Measurements from ENCODE around the gene VLDLR. TPM values are rescaled to one million over a fixed set of nuclear protein-coding genes. Genes with fewer than 3 reads are reported as not detected.

VLDLR gene
- total RNA-seq, 4 donors from 2014 or later: 1.6 to 9.6 (median 3.2) TPM

DNA sequence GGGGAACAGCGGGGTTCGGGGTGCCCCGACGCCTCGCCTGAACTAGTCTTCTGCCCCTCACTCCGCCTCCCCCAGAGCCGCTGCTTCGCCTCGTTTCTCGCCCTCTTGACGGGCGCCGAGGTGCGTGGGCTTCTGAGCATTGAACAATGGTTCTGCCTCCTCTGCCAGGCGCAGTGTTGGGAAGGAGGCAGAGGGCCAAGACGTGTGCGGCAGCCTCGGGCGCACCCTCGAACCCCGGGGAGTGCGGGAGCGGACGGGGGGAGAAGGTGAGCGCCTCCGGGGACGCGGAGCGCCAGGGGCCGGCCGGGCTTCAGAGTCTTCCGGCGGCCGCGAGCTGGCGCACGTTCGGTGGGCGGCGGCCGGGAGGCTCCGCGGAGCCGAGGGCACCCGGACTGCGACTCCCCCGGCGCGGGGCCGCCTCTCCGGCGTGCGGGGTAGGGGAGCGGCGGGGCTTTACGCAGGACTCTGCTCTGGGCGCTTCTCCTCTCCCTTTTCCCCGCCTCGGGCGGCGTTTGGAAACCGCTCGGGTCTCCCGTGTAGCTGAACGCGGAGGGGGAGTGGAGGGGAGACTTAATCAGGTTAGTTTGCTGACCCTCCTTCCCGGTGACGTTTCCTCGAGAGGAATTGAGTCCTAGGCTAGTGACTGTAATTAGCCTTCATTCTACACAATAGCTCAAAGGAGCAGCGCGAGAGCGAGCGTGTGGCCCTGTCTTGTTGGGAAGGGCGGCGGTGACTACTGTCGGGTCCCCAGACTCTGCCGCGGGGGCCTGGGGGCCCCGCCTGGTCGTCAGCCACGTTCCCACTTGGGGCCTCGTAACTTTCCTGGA, 1.1 kb downstream of the VLDLR start:
- intact Hi-C loops (cut with DNase I; ENCODE audit: low total_unique reads): no loop called here
- H3K4me3 ChIP-seq (ENCODE audit: low read depth, poor library complexity, severe bottlenecking): peak overlapping the region; percentile 54
- TF ChIP-seq, protein P1, sequence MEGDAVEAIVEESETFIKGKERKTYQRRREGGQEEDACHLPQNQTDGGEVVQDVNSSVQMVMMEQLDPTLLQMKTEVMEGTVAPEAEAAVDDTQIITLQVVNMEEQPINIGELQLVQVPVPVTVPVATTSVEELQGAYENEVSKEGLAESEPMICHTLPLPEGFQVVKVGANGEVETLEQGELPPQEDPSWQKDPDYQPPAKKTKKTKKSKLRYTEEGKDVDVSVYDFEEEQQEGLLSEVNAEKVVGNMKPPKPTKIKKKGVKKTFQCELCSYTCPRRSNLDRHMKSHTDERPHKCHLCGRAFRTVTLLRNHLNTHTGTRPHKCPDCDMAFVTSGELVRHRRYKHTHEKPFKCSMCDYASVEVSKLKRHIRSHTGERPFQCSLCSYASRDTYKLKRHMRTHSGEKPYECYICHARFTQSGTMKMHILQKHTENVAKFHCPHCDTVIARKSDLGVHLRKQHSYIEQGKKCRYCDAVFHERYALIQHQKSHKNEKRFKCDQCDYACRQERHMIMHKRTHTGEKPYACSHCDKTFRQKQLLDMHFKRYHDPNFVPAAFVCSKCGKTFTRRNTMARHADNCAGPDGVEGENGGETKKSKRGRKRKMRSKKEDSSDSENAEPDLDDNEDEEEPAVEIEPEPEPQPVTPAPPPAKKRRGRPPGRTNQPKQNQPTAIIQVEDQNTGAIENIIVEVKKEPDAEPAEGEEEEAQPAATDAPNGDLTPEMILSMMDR (IDR thresholded peaks at IDR 0.05): no peak
- no peak for TF ChIP-seq POLR2A (IDR thresholded peaks at IDR 0.05)
- DNase-seq (ENCODE audit: low spot score in 2 of 2): peak in 1 of 2 donors; percentile 84
- WGBS, 2 donors: 1% methylated on average over 26 to 51 of the region's 82 CpGs

DNA sequence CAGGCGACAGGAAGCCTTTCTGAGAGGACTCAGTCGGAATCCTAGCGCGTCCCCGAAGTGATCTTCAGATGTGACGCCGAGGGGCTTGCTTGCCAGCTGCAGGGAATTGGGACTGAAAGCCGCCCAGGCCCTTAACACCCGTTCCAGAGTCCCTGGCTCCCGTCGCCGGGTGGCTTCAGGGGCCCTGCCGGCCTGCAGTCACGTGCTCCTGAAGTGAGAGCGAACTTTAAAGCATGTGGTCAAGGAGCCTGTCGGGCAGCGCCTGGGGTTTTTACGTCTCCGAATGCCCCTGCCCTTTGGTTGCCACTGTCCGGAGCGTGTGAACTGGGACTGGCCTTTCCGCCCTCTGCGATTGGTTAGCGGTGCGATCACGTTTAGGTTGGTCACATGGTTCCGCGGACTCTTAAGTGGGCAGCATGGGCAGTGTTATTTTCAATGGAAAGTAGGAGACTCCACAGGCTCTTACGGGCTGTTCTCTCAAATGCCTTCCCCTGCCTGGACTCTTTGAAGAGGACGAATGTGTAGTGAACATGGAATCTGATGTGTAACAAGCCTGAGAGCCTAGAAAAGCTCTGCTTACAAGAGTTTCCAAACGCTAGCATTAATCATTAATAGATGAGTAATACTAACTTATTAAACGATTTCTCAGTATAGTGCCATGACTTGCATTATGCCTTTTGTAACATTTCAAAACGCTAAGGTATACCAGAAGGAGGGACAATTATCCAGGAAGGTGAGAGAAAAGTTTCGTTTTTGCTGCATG, 1.9 kb downstream of the VLDLR start:
- intact Hi-C loops (cut with DNase I; ENCODE audit: low total_unique reads): no loop called here
- no peak for TF ChIP-seq POLR2A (IDR thresholded peaks at IDR 0.05)
- TF ChIP-seq, protein P1 (IDR thresholded peaks at IDR 0.05): no peak
- H3K4me3 ChIP-seq (ENCODE audit: low read depth, poor library complexity, severe bottlenecking): peak overlapping the region; percentile 54
- 14 to 19% methylated on average over 27 of the region's 34 CpGs for WGBS, 2 donors
- DNase-seq (ENCODE audit: low spot score in 2 of 2): peak; percentile 19 to 84

DNA sequence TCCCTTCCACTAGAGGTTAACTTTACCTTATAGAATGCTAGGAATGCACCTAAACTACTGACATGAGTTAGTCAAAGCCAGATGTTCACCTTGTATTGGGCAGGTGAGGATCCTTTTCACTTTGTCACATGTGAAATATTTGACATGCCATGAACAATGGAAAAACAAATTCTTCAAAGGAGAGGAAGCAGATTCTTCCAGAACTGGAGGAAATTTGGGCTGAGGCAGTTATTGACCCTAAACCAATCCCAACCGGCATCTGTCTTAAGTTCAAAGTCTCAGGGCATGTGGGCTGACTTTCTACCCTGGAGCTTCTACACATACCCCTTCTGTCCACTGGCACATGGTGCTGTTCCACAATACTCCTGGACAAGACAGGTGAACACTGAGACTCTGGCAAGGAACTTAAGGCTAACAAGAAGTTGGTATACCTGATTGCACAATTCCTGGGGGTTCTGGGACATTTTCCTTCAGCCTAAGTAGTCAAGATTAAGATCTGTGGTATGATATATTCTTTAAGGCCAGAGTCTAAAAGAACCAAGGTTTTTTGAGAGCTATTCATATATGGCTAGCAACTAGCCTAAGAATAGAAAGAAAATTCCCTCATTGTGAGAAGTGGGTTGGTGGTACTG, 2.6 kb downstream of the VLDLR start:
- no peak for TF ChIP-seq POLR2A (IDR thresholded peaks at IDR 0.05)
- TF ChIP-seq, protein P1 (IDR thresholded peaks at IDR 0.05): no peak
- intact Hi-C loops (cut with DNase I; ENCODE audit: low total_unique reads): no loop called here
- H3K4me3 ChIP-seq (ENCODE audit: low read depth, poor library complexity, severe bottlenecking): no peak overlapping the region
- WGBS, 2 donors: 92 to 100% methylated on average over 1 of the region's 1 CpG
- no peak for DNase-seq (ENCODE audit: low spot score in 2 of 2)

DNA sequence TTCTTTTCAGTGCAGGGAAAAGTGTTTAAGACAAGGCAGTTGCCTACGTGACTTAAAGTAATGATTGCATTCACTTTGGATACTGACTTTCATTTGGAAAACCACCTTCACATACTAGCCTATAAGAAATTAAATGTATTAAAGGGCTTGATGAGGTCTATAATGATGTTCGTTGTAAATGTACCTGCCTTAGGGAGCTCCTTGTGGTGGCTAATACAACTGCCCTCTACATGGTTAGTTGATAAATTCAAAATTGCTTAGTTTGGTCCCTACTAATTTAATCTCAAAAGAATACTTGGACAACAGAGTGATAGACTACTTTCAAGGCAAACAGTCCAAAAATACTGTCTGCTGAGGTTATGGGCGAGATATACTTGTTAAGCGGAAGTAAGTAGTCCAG, 3.8 kb downstream of the VLDLR start:
- H3K4me3 ChIP-seq (ENCODE audit: low read depth, poor library complexity, severe bottlenecking): no peak overlapping the region
- no peak for TF ChIP-seq POLR2A (IDR thresholded peaks at IDR 0.05)
- TF ChIP-seq, protein P1 (IDR thresholded peaks at IDR 0.05): no peak
- DNase-seq (ENCODE audit: low spot score in 2 of 2): no peak
- 91 to 94% methylated on average over 4 of the region's 4 CpGs for WGBS, 2 donors
- intact Hi-C loops (cut with DNase I; ENCODE audit: low total_unique reads): no loop called here

DNA sequence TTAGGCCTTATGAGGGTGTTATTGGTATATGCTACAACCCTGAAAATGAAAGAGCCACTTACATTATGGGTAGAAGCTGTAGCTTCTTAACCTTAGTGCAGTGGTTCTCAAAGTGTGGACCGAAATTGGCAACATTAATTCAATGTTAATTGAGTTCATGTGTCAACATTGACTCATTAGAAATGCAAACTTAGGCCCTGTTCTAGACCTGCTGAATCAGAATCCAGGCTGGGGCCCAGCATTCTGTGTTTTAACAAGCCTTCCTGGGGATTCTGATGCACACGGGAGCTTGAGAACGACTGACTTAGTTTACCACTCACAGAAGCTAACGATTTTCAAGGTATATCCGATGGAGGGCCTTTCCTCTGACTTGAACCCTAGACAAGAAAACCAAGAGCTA, 7.3 kb downstream of the VLDLR start:
- H3K4me3 ChIP-seq (ENCODE audit: low read depth, poor library complexity, severe bottlenecking): no peak overlapping the region
- no peak for DNase-seq (ENCODE audit: low spot score in 2 of 2)
- intact Hi-C loops (cut with DNase I; ENCODE audit: low total_unique reads): no loop called here
- TF ChIP-seq, protein P1 (IDR thresholded peaks at IDR 0.05): no peak
- no peak for TF ChIP-seq POLR2A (IDR thresholded peaks at IDR 0.05)
- WGBS, 2 donors: 77 to 82% methylated on average over 5 of the region's 5 CpGs

Data from lower leg skin (tissue), 4 donors.